Neural progenitor cell (in vitro differentiated cells): Measurements from ENCODE around the gene TP63.

Experiments used
- EZH2 ChIP-seq: fragments of 200-600 bp; sonication (generic); IDR thresholded peaks from 2 replicates; pipeline ENCODE4 v1.6.1; 2017; ENCODE audit warnings: antibody characterized with exemption, mild to moderate bottlenecking, moderate library complexity
- TF ChIP-seq, protein P1 (sequence below): fragments of 200-600 bp; sonication (generic); IDR thresholded peaks from 2 replicates; pipeline ENCODE4 v1.5.1; 2017; ENCODE audit warnings: antibody characterized with exemption, mild to moderate bottlenecking

DNA sequence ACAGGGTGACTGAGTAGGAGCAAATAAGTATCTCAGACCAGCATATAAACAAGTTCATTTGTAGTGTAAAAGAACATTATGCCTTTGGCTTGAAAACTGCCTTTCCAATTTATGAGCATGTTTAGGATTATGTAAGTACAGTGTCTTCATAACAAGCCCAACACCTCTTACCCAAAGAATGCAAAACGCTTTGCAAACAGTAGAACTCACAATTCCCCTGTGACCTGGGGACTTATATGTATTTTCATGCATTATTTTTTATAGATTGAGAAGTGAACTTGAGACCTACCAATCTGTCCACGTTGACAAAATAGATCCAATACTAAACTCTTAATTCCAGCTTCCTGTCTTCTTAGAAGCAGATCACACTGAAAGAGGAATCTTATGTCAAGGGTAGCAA lies 202.1 kb downstream of the TP63 start:
- TF ChIP-seq, protein P1, sequence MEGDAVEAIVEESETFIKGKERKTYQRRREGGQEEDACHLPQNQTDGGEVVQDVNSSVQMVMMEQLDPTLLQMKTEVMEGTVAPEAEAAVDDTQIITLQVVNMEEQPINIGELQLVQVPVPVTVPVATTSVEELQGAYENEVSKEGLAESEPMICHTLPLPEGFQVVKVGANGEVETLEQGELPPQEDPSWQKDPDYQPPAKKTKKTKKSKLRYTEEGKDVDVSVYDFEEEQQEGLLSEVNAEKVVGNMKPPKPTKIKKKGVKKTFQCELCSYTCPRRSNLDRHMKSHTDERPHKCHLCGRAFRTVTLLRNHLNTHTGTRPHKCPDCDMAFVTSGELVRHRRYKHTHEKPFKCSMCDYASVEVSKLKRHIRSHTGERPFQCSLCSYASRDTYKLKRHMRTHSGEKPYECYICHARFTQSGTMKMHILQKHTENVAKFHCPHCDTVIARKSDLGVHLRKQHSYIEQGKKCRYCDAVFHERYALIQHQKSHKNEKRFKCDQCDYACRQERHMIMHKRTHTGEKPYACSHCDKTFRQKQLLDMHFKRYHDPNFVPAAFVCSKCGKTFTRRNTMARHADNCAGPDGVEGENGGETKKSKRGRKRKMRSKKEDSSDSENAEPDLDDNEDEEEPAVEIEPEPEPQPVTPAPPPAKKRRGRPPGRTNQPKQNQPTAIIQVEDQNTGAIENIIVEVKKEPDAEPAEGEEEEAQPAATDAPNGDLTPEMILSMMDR: no peak
- no peak for TF ChIP-seq EZH2
